ENCODE data around the gene CES4A. TPM values are rescaled to one million over a fixed set of nuclear protein-coding genes. Genes with fewer than 3 reads are reported as not detected.

The CES4A gene
- total RNA-seq, 6 experiments from 2014 or later: 1.7 to 3.5 (median 2.3) TPM

DNA sequence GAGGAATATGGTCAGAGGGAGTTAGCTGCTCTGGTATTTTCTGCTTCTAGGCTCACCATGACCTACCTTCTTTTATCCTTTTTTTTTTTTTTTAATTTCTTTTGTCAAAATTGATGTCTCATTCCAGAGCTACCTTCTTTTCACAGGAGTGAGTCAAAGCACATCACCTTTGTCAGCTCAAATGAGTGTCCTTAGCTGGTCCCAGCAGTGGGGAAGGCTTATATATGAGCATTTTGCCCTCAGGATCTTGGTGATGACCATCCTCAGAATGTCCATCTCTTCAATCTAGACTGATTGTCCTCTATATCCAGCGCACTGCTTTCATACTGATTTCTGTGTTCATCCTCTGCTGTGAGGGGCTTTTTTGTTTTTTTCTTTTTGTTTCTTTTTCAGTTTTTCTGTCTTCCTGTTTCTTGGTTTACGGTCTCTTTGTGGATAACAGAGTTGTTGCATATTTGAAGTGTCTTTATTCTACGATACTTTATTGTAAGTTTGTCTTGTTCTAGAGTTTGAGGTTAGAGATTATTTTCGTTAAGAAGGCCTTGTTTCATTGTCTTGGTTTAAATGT lies 65.5 kb downstream of the CES4A start:
- no peak overlapping the region for H3K4me3 Mint-ChIP-seq
- TF ChIP-seq, protein P1, sequence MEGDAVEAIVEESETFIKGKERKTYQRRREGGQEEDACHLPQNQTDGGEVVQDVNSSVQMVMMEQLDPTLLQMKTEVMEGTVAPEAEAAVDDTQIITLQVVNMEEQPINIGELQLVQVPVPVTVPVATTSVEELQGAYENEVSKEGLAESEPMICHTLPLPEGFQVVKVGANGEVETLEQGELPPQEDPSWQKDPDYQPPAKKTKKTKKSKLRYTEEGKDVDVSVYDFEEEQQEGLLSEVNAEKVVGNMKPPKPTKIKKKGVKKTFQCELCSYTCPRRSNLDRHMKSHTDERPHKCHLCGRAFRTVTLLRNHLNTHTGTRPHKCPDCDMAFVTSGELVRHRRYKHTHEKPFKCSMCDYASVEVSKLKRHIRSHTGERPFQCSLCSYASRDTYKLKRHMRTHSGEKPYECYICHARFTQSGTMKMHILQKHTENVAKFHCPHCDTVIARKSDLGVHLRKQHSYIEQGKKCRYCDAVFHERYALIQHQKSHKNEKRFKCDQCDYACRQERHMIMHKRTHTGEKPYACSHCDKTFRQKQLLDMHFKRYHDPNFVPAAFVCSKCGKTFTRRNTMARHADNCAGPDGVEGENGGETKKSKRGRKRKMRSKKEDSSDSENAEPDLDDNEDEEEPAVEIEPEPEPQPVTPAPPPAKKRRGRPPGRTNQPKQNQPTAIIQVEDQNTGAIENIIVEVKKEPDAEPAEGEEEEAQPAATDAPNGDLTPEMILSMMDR (IDR thresholded peaks at IDR 0.05): no peak
- H3K27me3 Mint-ChIP-seq (ENCODE audit: insufficient read depth): peaks cover 2% of the 10 kb centered on the region; the same call in 1 of the 2 replicates
- H3K27ac Mint-ChIP-seq: peak overlapping the region; percentile 46
- H3K36me3 Mint-ChIP-seq (ENCODE audit: low read depth): peaks cover 24% of the 10 kb centered on the region
- peaks cover 58% of the 10 kb centered on the region for H3K4me1 Mint-ChIP-seq (ENCODE audit: low read depth)
- H3K9me3 Mint-ChIP-seq: no peaks in the 10 kb centered on the region
- no peak for DNase-seq

- Mint-ChIP-seq H3K36me3 (ENCODE audit: low read depth) (peaks cover 24% of the 10 kb centered on the region), H3K9me3 (no peaks in the 10 kb centered on the region), H3K27me3 (ENCODE audit: insufficient read depth) (peaks cover 2% of the 10 kb centered on the region; the same call in 1 of the 2 replicates), H3K4me3 (peak overlapping the region; percentile 45; the same call in 1 of the 2 replicates), H3K27ac (peak overlapping the region; percentile 46), H3K4me1 (ENCODE audit: low read depth) (peaks cover 62% of the 10 kb centered on the region)
- no peak for DNase-seq
- TF ChIP-seq, protein P1 (IDR thresholded peaks at IDR 0.05): no peak
These were observed 66.5 kb downstream of the CES4A start for GRCh38 chr16:67054901-67055300.

- DNase-seq: peak; percentile 99
- TF ChIP-seq, protein P1 (IDR thresholded peaks at IDR 0.05): no peak
- Mint-ChIP-seq H3K9me3 (no peaks in the 10 kb centered on the region), H3K27me3 (ENCODE audit: insufficient read depth) (peaks cover 2% of the 10 kb centered on the region; the same call in 1 of the 2 replicates), H3K4me1 (ENCODE audit: low read depth) (peaks cover 57% of the 10 kb centered on the region), H3K4me3 (peak overlapping the region; percentile 78), H3K27ac (peak overlapping the region; percentile 90), H3K36me3 (ENCODE audit: low read depth) (peaks cover 28% of the 10 kb centered on the region)
These were observed 67.5 kb downstream of the CES4A start for GRCh38 chr16:67055712-67056487.

Other genes starting within 250 kb of the CES4A start
- 100 to 1,000 TPM in 3 of 6 experiments, 10 to 100 TPM in 3; 84.7 to 103 (median 99.7) TPM for gene DYNC1LI2, start 237.0 kb upstream of the CES4A start, total RNA-seq (2021; fragmentation: NEBNext Ultra II Directional; extraction: Animal tissue kit (Norgen Biotek cat#: 25700))
- not detected for gene TERB1, start 187.0 kb upstream of the CES4A start, total RNA-seq (2021; fragmentation: NEBNext Ultra II Directional; extraction: Animal tissue kit (Norgen Biotek cat#: 25700))
- gene NAE1, start 157.6 kb upstream of the CES4A start, total RNA-seq (2021; fragmentation: NEBNext Ultra II Directional; extraction: Animal tissue kit (Norgen Biotek cat#: 25700)): 10 to 100 TPM; 47.3 to 57.5 (median 53.8) TPM
- gene CA7, start 144.2 kb upstream of the CES4A start, total RNA-seq (2021; fragmentation: NEBNext Ultra II Directional; extraction: Animal tissue kit (Norgen Biotek cat#: 25700)): not detected
- gene PDP2, start 108.1 kb upstream of the CES4A start, total RNA-seq (2021; fragmentation: NEBNext Ultra II Directional; extraction: Animal tissue kit (Norgen Biotek cat#: 25700)): 10 to 100 TPM; 12.8 to 17.7 (median 16.2) TPM
- under 1 TPM in 1 of 6 experiments, not detected in 5; 0.09 TPM for gene CDH16, start 69.7 kb upstream of the CES4A start, total RNA-seq (2021; fragmentation: NEBNext Ultra II Directional; extraction: Animal tissue kit (Norgen Biotek cat#: 25700))
- 1 to 10 TPM in 4 of 6 experiments, under 1 TPM in 2; 0.52 to 2.0 (median 1.5) TPM for gene RRAD, start 63.1 kb upstream of the CES4A start, total RNA-seq (2021; fragmentation: NEBNext Ultra II Directional; extraction: Animal tissue kit (Norgen Biotek cat#: 25700))
- 100 to 1,000 TPM in 2 of 6 experiments, 10 to 100 TPM in 4; 90.9 to 108 (median 98.6) TPM for gene CIAO2B, start 54.2 kb upstream of the CES4A start, total RNA-seq (2021; fragmentation: NEBNext Ultra II Directional; extraction: Animal tissue kit (Norgen Biotek cat#: 25700))
- 10 to 100 TPM; 35.1 to 42.3 (median 40.2) TPM for gene CES2, start 53.1 kb upstream of the CES4A start, total RNA-seq (2021; fragmentation: NEBNext Ultra II Directional; extraction: Animal tissue kit (Norgen Biotek cat#: 25700))
- gene CES3, start 27.3 kb upstream of the CES4A start, total RNA-seq (2021; fragmentation: NEBNext Ultra II Directional; extraction: Animal tissue kit (Norgen Biotek cat#: 25700)): under 1 TPM in 5 of 6 experiments, not detected in 1; 0.06 to 0.39 (median 0.14) TPM
- 10 to 100 TPM; 55.2 to 84.4 (median 69.5) TPM for gene CBFB, start 40.6 kb downstream of the CES4A start, total RNA-seq (2021; fragmentation: NEBNext Ultra II Directional; extraction: Animal tissue kit (Norgen Biotek cat#: 25700))
- gene PHAF1, start 121.4 kb downstream of the CES4A start, total RNA-seq (2021; fragmentation: NEBNext Ultra II Directional; extraction: Animal tissue kit (Norgen Biotek cat#: 25700)): 10 to 100 TPM in 5 of 6 experiments, 1 to 10 TPM in 1; 10.0 to 13.8 (median 11.8) TPM
- 10 to 100 TPM; 45.7 to 55.1 (median 50.1) TPM for gene B3GNT9, start 162.4 kb downstream of the CES4A start, total RNA-seq (2021; fragmentation: NEBNext Ultra II Directional; extraction: Animal tissue kit (Norgen Biotek cat#: 25700))
- 10 to 100 TPM; 12.8 to 16.8 (median 15.8) TPM for gene TRADD, start 171.3 kb downstream of the CES4A start, total RNA-seq (2021; fragmentation: NEBNext Ultra II Directional; extraction: Animal tissue kit (Norgen Biotek cat#: 25700))
- gene FBXL8, start 171.4 kb downstream of the CES4A start, total RNA-seq (2021; fragmentation: NEBNext Ultra II Directional; extraction: Animal tissue kit (Norgen Biotek cat#: 25700)): 10 to 100 TPM in 1 of 6 experiments, 1 to 10 TPM in 5; 7.2 to 10.8 (median 7.8) TPM
- gene HSF4, start 176.2 kb downstream of the CES4A start, total RNA-seq (2021; fragmentation: NEBNext Ultra II Directional; extraction: Animal tissue kit (Norgen Biotek cat#: 25700)): 1 to 10 TPM; 3.3 to 5.5 (median 4.6) TPM
- gene NOL3, start 181.9 kb downstream of the CES4A start, total RNA-seq (2021; fragmentation: NEBNext Ultra II Directional; extraction: Animal tissue kit (Norgen Biotek cat#: 25700)): 10 to 100 TPM; 16.1 to 20.1 (median 17.7) TPM
- gene MATCAP1, start 195.4 kb downstream of the CES4A start, total RNA-seq (2021; fragmentation: NEBNext Ultra II Directional; extraction: Animal tissue kit (Norgen Biotek cat#: 25700)): 10 to 100 TPM in 5 of 6 experiments, 1 to 10 TPM in 1; 9.6 to 13.8 (median 11.6) TPM
- under 1 TPM in 1 of 6 experiments, not detected in 5; 0.18 TPM for gene EXOC3L1, start 201.5 kb downstream of the CES4A start, total RNA-seq (2021; fragmentation: NEBNext Ultra II Directional; extraction: Animal tissue kit (Norgen Biotek cat#: 25700))
- 10 to 100 TPM; 52.9 to 64.7 (median 61.0) TPM for gene E2F4, start 203.6 kb downstream of the CES4A start, total RNA-seq (2021; fragmentation: NEBNext Ultra II Directional; extraction: Animal tissue kit (Norgen Biotek cat#: 25700))
- gene ELMO3, start 210.5 kb downstream of the CES4A start, total RNA-seq (2021; fragmentation: NEBNext Ultra II Directional; extraction: Animal tissue kit (Norgen Biotek cat#: 25700)): 1 to 10 TPM in 3 of 6 experiments, under 1 TPM in 3; 0.79 to 1.3 (median 1.1) TPM
- 10 to 100 TPM; 50.9 to 67.8 (median 58.4) TPM for gene TMEM208, start 238.5 kb downstream of the CES4A start, total RNA-seq (2021; fragmentation: NEBNext Ultra II Directional; extraction: Animal tissue kit (Norgen Biotek cat#: 25700))

Data from HFFc6 (cell line).